Neural cell (in vitro differentiated cells): Measurements from ENCODE around the gene CUL4B. TPM values are rescaled to one million over a fixed set of nuclear protein-coding genes. Genes with fewer than 3 reads are reported as not detected.

Experiments used
- H2AFZ ChIP-seq: fragments of 200-600, 300-800 bp; sonication (generic), shearing (Covaris generic); 2 replicates; pipeline ENCODE4 v1.6.0; 2014; ENCODE audit warnings: low read depth, mild to moderate bottlenecking, antibody characterized with exemption, low read length, moderate library complexity
- H3F3A ChIP-seq: fragments of 200-600 bp; shearing (Covaris generic); 2 replicates; pipeline ENCODE4 v1.6.1; 2016; ENCODE audit warnings: mild to moderate bottlenecking, moderate library complexity, mixed read lengths, antibody characterized with exemption, low read length; ENCODE audit not compliant: insufficient read depth, poor library complexity, severe bottlenecking
- H3K27ac ChIP-seq: fragments of 200-600, 300-800 bp; sonication (generic), shearing (Covaris generic); 2 replicates; pipeline ENCODE4 v1.5.1; 2014; ENCODE audit warnings: mild to moderate bottlenecking, low read length, moderate library complexity
- H3K27me3 ChIP-seq: fragments of 300-800, 200-600 bp; sonication (generic), shearing (Covaris generic); 2 replicates; pipeline ENCODE4 v1.6.0; 2014; ENCODE audit warnings: mild to moderate bottlenecking, low read depth, low read length, moderate library complexity; ENCODE audit not compliant: insufficient read depth
- H3K36me3 ChIP-seq: fragments of 300-800, 200-600 bp; sonication (generic), shearing (Covaris generic); 2 replicates; pipeline ENCODE4 v1.5.1; 2014; ENCODE audit warnings: mild to moderate bottlenecking, antibody characterized with exemption, low read length, moderate library complexity; ENCODE audit not compliant: insufficient read depth
- H3K4me2 ChIP-seq: fragments of 300-800, 200-600 bp; sonication (generic), shearing (Covaris generic); 2 replicates; pipeline ENCODE4 v1.6.0; 2014; ENCODE audit warnings: mild to moderate bottlenecking, low read length
- H3K4me3 ChIP-seq: fragments of 300-800, 200-600 bp; sonication (generic), shearing (Covaris generic); 2 replicates; pipeline ENCODE4 v1.5.1; 2014; ENCODE audit warnings: mild to moderate bottlenecking, low read length, moderate library complexity
- H3K79me2 ChIP-seq: fragments of 200-600 bp; shearing (Covaris generic); replicated peaks from 2 replicates; pipeline ENCODE4 v1.6.0; 2014; ENCODE audit warnings: mild to moderate bottlenecking, low read length, moderate library complexity; ENCODE audit not compliant: insufficient read depth
- H3K9ac ChIP-seq: fragments of 300-800, 200-600 bp; sonication (generic), shearing (Covaris generic); 2 replicates; pipeline ENCODE4 v1.6.1; 2016; ENCODE audit warnings: mild to moderate bottlenecking, low read length, mixed read lengths
- H3K9me2 ChIP-seq: fragments of 200-600 bp; shearing (Covaris generic); 2 replicates; pipeline ENCODE4 v1.6.1; 2016; ENCODE audit warnings: mild to moderate bottlenecking, low read length, mixed read lengths; ENCODE audit not compliant: insufficient read depth
- H3K9me3 ChIP-seq: fragments of 200-600, 300-800 bp; sonication (generic), shearing (Covaris generic); 2 replicates; pipeline ENCODE4 v1.6.1; 2016; ENCODE audit warnings: mild to moderate bottlenecking, mixed run types, low read length, moderate library complexity, mixed read lengths
- H4K20me1 ChIP-seq: fragments of 200-600 bp; shearing (Covaris generic); 2 replicates; pipeline ENCODE4 v1.6.1; 2016; ENCODE audit warnings: mild to moderate bottlenecking, mixed run types; ENCODE audit not compliant: insufficient read depth
- EP300 ChIP-seq: fragments of 450-650 bp; conservative IDR thresholded peaks from 2 replicates; pipeline ENCODE4 v1.6.1; 2014; ENCODE audit warnings: antibody characterized with exemption, mild to moderate bottlenecking, moderate library complexity; ENCODE audit not compliant: poor library complexity, severe bottlenecking
- EZH2 ChIP-seq: fragments of 200-600, 300-800 bp; shearing (Covaris generic), sonication (generic); IDR thresholded peaks from 2 replicates; pipeline ENCODE4 v1.6.1; 2014; ENCODE audit warnings: antibody characterized with exemption, low read length, borderline replicate concordance, mild to moderate bottlenecking; ENCODE audit not compliant: insufficient read depth, poor library complexity, severe bottlenecking
- MXI1 ChIP-seq: fragments of 450-650 bp; conservative IDR thresholded peaks from 2 replicates; pipeline ENCODE4 v1.6.1; 2014; ENCODE audit warnings: antibody characterized with exemption, mild to moderate bottlenecking; ENCODE audit not compliant: poor library complexity, severe bottlenecking
- POLR2AphosphoS5 ChIP-seq: IDR thresholded peaks from 2 replicates; pipeline ENCODE4 v1.6.1; 2012
- RAD21 ChIP-seq: fragments of 450-650 bp; conservative IDR thresholded peaks from 2 replicates; pipeline ENCODE4 v1.6.1; 2014; ENCODE audit warnings: antibody characterized with exemption, mild to moderate bottlenecking, moderate library complexity
- SMC3 ChIP-seq: fragments of 450-650 bp; conservative IDR thresholded peaks from 2 replicates; pipeline ENCODE4 v1.6.1; 2014; ENCODE audit warnings: antibody characterized with exemption, mild to moderate bottlenecking, moderate library complexity; ENCODE audit not compliant: poor library complexity
- TAF1 ChIP-seq: IDR thresholded peaks from 2 replicates; pipeline ENCODE4 v1.6.1; 2012; ENCODE audit warnings: low read depth
- polyA plus RNA-seq: library from polyadenylated mRNA; depleted of rRNA; stranded (reverse); fragments of >200 nt; gene quantifications from 2 replicates; pipeline ENCODE4 v1.2.3, GENCODE V29; 2014
- TF ChIP-seq, protein P1 (sequence below): IDR thresholded peaks from 2 replicates; pipeline ENCODE4 v1.6.1; 2012; ENCODE audit warnings: borderline replicate concordance
- TF ChIP-seq, protein P2 (sequence below): fragments of 450-650 bp; IDR thresholded peaks from 2 replicates; pipeline ENCODE4 v1.5.1; 2014; ENCODE audit warnings: antibody characterized with exemption, mild to moderate bottlenecking, moderate library complexity; ENCODE audit not compliant: poor library complexity, severe bottlenecking

The CUL4B gene
- polyA plus RNA-seq, 1 donor from 2014 or later: 82.7 TPM

DNA sequence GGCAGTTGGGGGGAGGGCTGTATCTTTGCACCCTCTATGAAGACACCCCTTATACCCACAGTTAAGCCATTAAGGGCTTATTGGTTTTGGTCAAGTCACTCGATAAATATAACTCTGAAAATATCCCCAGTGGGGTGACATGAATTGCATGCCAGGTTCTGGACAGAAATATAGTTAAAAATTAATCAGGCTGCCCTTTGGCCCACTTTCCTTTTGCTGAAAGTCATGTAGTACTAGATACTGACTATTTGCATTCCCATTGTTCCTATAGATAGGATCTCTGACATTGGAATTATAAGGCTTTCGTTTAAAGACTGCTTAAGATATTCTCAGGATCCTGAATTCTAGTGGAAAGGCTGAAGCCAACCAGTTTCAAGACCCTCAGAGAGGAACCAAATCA lies 48.1 kb downstream of the CUL4B start:
- Histone ChIP-seq H3K4me3 (no peak overlapping the region), H2AFZ (no peak overlapping the region), H4K20me1 (no peaks in the 10 kb centered on the region), H3K9me3 (no peaks in the 10 kb centered on the region), H3F3A (no peaks in the 10 kb centered on the region), H3K9me2 (no peaks in the 10 kb centered on the region), H3K79me2 (no peaks in the 10 kb centered on the region), H3K9ac (no peak overlapping the region), H3K4me2 (no peak overlapping the region), H3K27me3 (no peaks in the 10 kb centered on the region), H3K36me3 (no peaks in the 10 kb centered on the region), H3K27ac (no peak overlapping the region)
- TF ChIP-seq EZH2: no peak
- TF ChIP-seq TAF1: no peak
- TF ChIP-seq, protein P1, sequence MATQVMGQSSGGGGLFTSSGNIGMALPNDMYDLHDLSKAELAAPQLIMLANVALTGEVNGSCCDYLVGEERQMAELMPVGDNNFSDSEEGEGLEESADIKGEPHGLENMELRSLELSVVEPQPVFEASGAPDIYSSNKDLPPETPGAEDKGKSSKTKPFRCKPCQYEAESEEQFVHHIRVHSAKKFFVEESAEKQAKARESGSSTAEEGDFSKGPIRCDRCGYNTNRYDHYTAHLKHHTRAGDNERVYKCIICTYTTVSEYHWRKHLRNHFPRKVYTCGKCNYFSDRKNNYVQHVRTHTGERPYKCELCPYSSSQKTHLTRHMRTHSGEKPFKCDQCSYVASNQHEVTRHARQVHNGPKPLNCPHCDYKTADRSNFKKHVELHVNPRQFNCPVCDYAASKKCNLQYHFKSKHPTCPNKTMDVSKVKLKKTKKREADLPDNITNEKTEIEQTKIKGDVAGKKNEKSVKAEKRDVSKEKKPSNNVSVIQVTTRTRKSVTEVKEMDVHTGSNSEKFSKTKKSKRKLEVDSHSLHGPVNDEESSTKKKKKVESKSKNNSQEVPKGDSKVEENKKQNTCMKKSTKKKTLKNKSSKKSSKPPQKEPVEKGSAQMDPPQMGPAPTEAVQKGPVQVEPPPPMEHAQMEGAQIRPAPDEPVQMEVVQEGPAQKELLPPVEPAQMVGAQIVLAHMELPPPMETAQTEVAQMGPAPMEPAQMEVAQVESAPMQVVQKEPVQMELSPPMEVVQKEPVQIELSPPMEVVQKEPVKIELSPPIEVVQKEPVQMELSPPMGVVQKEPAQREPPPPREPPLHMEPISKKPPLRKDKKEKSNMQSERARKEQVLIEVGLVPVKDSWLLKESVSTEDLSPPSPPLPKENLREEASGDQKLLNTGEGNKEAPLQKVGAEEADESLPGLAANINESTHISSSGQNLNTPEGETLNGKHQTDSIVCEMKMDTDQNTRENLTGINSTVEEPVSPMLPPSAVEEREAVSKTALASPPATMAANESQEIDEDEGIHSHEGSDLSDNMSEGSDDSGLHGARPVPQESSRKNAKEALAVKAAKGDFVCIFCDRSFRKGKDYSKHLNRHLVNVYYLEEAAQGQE: no peak
- TF ChIP-seq RAD21: no peak
- TF ChIP-seq, protein P2, sequence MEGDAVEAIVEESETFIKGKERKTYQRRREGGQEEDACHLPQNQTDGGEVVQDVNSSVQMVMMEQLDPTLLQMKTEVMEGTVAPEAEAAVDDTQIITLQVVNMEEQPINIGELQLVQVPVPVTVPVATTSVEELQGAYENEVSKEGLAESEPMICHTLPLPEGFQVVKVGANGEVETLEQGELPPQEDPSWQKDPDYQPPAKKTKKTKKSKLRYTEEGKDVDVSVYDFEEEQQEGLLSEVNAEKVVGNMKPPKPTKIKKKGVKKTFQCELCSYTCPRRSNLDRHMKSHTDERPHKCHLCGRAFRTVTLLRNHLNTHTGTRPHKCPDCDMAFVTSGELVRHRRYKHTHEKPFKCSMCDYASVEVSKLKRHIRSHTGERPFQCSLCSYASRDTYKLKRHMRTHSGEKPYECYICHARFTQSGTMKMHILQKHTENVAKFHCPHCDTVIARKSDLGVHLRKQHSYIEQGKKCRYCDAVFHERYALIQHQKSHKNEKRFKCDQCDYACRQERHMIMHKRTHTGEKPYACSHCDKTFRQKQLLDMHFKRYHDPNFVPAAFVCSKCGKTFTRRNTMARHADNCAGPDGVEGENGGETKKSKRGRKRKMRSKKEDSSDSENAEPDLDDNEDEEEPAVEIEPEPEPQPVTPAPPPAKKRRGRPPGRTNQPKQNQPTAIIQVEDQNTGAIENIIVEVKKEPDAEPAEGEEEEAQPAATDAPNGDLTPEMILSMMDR: no peak
- no peak for TF ChIP-seq POLR2AphosphoS5
- no peak for TF ChIP-seq SMC3
- no peak for TF ChIP-seq EP300
- no peak for TF ChIP-seq MXI1

DNA sequence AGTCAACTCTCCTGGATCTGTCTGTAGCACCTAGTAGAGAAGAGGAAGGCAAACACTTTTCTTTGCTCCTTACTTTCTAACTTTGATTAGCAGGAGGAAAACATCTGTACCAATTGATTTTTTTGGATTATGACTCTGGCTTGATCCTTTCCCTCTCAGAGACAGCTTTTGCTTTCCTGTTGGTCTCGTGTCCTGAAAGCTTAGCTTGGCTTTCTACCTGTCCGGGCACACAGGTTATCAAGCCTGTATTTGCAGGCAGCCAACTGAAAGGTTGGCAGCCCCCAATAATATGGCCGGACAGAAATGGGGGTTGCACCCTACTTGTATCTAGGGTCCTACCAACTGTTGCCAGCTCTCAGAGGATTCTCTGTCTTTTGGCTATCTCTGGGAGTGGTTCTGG lies 48.5 kb downstream of the CUL4B start:
- Histone ChIP-seq H3K9ac (no peak overlapping the region), H2AFZ (no peak overlapping the region), H4K20me1 (no peaks in the 10 kb centered on the region), H3K27ac (no peak overlapping the region), H3K79me2 (no peaks in the 10 kb centered on the region), H3K9me2 (no peaks in the 10 kb centered on the region), H3K36me3 (no peaks in the 10 kb centered on the region), H3K9me3 (no peaks in the 10 kb centered on the region), H3F3A (no peaks in the 10 kb centered on the region), H3K4me2 (no peak overlapping the region), H3K27me3 (no peaks in the 10 kb centered on the region), H3K4me3 (no peak overlapping the region)
- no peak for TF ChIP-seq EZH2
- no peak for TF ChIP-seq MXI1
- TF ChIP-seq, protein P1: no peak
- TF ChIP-seq TAF1: no peak
- TF ChIP-seq EP300: no peak
- TF ChIP-seq RAD21: no peak
- TF ChIP-seq, protein P2: no peak
- TF ChIP-seq SMC3: no peak
- TF ChIP-seq POLR2AphosphoS5: no peak
